ENCODE data around the gene NR6A1. TPM values are rescaled to one million over a fixed set of nuclear protein-coding genes. Genes with fewer than 3 reads are reported as not detected.

NR6A1 gene
- total and polyA plus RNA-seq, 9 donors: 0.29 to 1.7 (median 1.00) TPM

GRCh38 chr9:124590889-124591641, 180.0 kb downstream of the NR6A1 start:
- no peaks in the 10 kb centered on the region for H3K36me3 ChIP-seq
- 61 to 68% (median 68%) methylated on average over 6 of the region's 6 CpGs for WGBS, 3 donors

GRCh38 chr9:124584631-124585030, 186.5 kb downstream of the NR6A1 start:
- Histone ChIP-seq H3K36me3 (no peaks in the 10 kb centered on the region), H3K4me1 (ENCODE audit: insufficient read depth) (no peaks in the 10 kb centered on the region), H3K27ac (no peak overlapping the region), H3K27me3 (no peaks in the 10 kb centered on the region), H3K9me3 (no peaks in the 10 kb centered on the region), H3K4me3 (no peak overlapping the region)
- TF ChIP-seq CTCF (IDR thresholded peaks at IDR 0.05) (no peak), POLR2A (IDR thresholded peaks at IDR 0.05) (no peak), EP300 (IDR thresholded peaks at IDR 0.05) (no peak)
- WGBS, 3 donors: 60 to 73% (median 69%) methylated on average over 5 of the region's 5 CpGs
- DNase-seq: no peak
- intact Hi-C loops (cut with DNase I): no loop called here

More at GRCh38 chr9:124590889-124591641, 180.0 kb downstream of the NR6A1 start:
- Histone ChIP-seq H3K4me3 (no peak overlapping the region), H3K27ac (no peak overlapping the region), H3K27me3 (no peaks in the 10 kb centered on the region), H3K4me1 (ENCODE audit: insufficient read depth) (peaks cover 4% of the 10 kb centered on the region), H3K9me3 (no peaks in the 10 kb centered on the region)
- intact Hi-C loops (cut with DNase I): no loop called here
- no peak for DNase-seq
- no peak for TF ChIP-seq EP300 (IDR thresholded peaks at IDR 0.05)
- TF ChIP-seq CTCF (IDR thresholded peaks at IDR 0.05): no peak
- no peak for TF ChIP-seq POLR2A (IDR thresholded peaks at IDR 0.05)

GRCh38 chr9:124583134-124583533, 188.0 kb downstream of the NR6A1 start:
- Histone ChIP-seq H3K27me3 (no peaks in the 10 kb centered on the region), H3K9me3 (no peaks in the 10 kb centered on the region), H3K27ac (no peak overlapping the region), H3K4me1 (ENCODE audit: insufficient read depth) (no peaks in the 10 kb centered on the region), H3K4me3 (no peak overlapping the region), H3K36me3 (no peaks in the 10 kb centered on the region)
- WGBS, 3 donors: 35 to 47% (median 47%) methylated on average over 1 of the region's 1 CpG
- no peak for TF ChIP-seq POLR2A (IDR thresholded peaks at IDR 0.05)
- no peak for TF ChIP-seq EP300 (IDR thresholded peaks at IDR 0.05)
- TF ChIP-seq CTCF (IDR thresholded peaks at IDR 0.05): no peak
- DNase-seq: no peak
- intact Hi-C loops (cut with DNase I): no loop called here

GRCh38 chr9:124580186-124580585, 190.9 kb downstream of the NR6A1 start:
- H3K27me3 ChIP-seq: no peaks in the 10 kb centered on the region
- H3K4me3 ChIP-seq: no peak overlapping the region
- intact Hi-C loops (cut with DNase I): no loop called here
- WGBS, 3 donors: 95 to 100% (median 96%) methylated on average over 1 of the region's 1 CpG
- no peaks in the 10 kb centered on the region for H3K4me1 ChIP-seq (ENCODE audit: insufficient read depth)
- H3K9me3 ChIP-seq: no peaks in the 10 kb centered on the region
- no peak overlapping the region for H3K27ac ChIP-seq
- no peaks in the 10 kb centered on the region for H3K36me3 ChIP-seq
- DNase-seq: no peak
- no peak for TF ChIP-seq EP300 (IDR thresholded peaks at IDR 0.05)
- no peak for TF ChIP-seq CTCF (IDR thresholded peaks at IDR 0.05)
- no peak for TF ChIP-seq POLR2A (IDR thresholded peaks at IDR 0.05)

Data from ovary (tissue), 9 donors.